Retina (tissue), 1 donor: ENCODE measurements around the gene PHAF1.
"Not testable (repeated sequence)": the region's sequence is repeated elsewhere in the genome, so short reads cannot be mapped to it uniquely, and the experiment has no call there.

ENCODE experiments used
- DNase-seq: peaks from one replicate; pipeline ENCODE4 v3.0.0-alpha.2; 2016

The PHAF1 gene

GRCh38 chr16:67105246-67105645, 4.5 kb upstream of the PHAF1 start:
- DNase-seq, result no peak

- DNase-seq, result no peak
These were observed 3.9 kb upstream of the PHAF1 start for GRCh38 chr16:67105881-67106280.

- DNase-seq, result no peak
These were observed 1.3 kb upstream of the PHAF1 start for GRCh38 chr16:67108489-67108888.

- no peak for DNase-seq
These were observed 772 bp upstream of the PHAF1 start for GRCh38 chr16:67108931-67109406.

GRCh38 chr16:67111951-67112444, 2.3 kb downstream of the PHAF1 start:
- DNase-seq, result no peak

- DNase-seq, result no peak
These were observed 3.1 kb downstream of the PHAF1 start for GRCh38 chr16:67112591-67113399.

GRCh38 chr16:67114793-67115192, 5.1 kb downstream of the PHAF1 start:
- no peak for DNase-seq

- DNase-seq, result no peak
These were observed 5.9 kb downstream of the PHAF1 start for GRCh38 chr16:67115639-67116038.

- DNase-seq, result no peak
These were observed 6.9 kb downstream of the PHAF1 start for GRCh38 chr16:67116388-67117311.

GRCh38 chr16:67117716-67118115, 8.0 kb downstream of the PHAF1 start:
- DNase-seq, result no peak

- DNase-seq, result no peak
These were observed 10.3 kb downstream of the PHAF1 start for GRCh38 chr16:67120025-67120424.

GRCh38 chr16:67122799-67123198, 13.1 kb downstream of the PHAF1 start:
- not testable (repeated sequence) for DNase-seq

GRCh38 chr16:67128417-67128816, 18.7 kb downstream of the PHAF1 start:
- no peak for DNase-seq

- DNase-seq, result no peak
These were observed 19.1 kb downstream of the PHAF1 start for GRCh38 chr16:67128887-67129286.

- DNase-seq, result no peak
These were observed 19.7 kb downstream of the PHAF1 start for GRCh38 chr16:67129422-67129821.

GRCh38 chr16:67137605-67138004, 27.9 kb downstream of the PHAF1 start:
- DNase-seq, result no peak

- DNase-seq, result no peak
These were observed 31.6 kb downstream of the PHAF1 start for GRCh38 chr16:67141391-67141790.

GRCh38 chr16:67142342-67142741, 32.6 kb downstream of the PHAF1 start:
- no peak for DNase-seq

- DNase-seq, result no peak
These were observed 35.2 kb downstream of the PHAF1 start for GRCh38 chr16:67144943-67145342.

GRCh38 chr16:67145746-67146145, 36.0 kb downstream of the PHAF1 start:
- no peak for DNase-seq

GRCh38 chr16:67146523-67147357, 37.0 kb downstream of the PHAF1 start:
- no peak for DNase-seq

- DNase-seq, result no peak
These were observed 37.8 kb downstream of the PHAF1 start for GRCh38 chr16:67147437-67148140.
